Glutamatergic neuron (in vitro differentiated cells): ENCODE measurements around the gene VGLL1. TPM values are rescaled to one million over a fixed set of nuclear protein-coding genes. Genes with fewer than 3 reads are reported as not detected.
A peak's percentile ranks its signal among the peaks of the same experiment; 100 is the strongest.

ENCODE experiments used
- DNase-seq: peaks from one replicate; pipeline ENCODE4 v3.0.0; 2022
- H3K27ac Mint-ChIP-seq: one replicate; pipeline ENCODE4 v1.8.0; 2020; ENCODE audit warnings: mild to moderate bottlenecking, mixed read lengths, inconsistent platforms; ENCODE audit not compliant: unreplicated experiment
- H3K27me3 Mint-ChIP-seq: one replicate; pipeline ENCODE4 v1.8.0; 2020; ENCODE audit warnings: mild to moderate bottlenecking, moderate library complexity, mixed read lengths, inconsistent platforms; ENCODE audit not compliant: unreplicated experiment
- H3K36me3 Mint-ChIP-seq: one replicate; pipeline ENCODE4 v1.8.0; 2020; ENCODE audit warnings: mild to moderate bottlenecking, mixed read lengths, inconsistent platforms; ENCODE audit not compliant: unreplicated experiment
- H3K4me1 Mint-ChIP-seq: one replicate; pipeline ENCODE4 v1.8.0; 2020; ENCODE audit warnings: mild to moderate bottlenecking, low read depth, mixed read lengths, inconsistent platforms; ENCODE audit not compliant: unreplicated experiment
- H3K4me3 Mint-ChIP-seq: one replicate; pipeline ENCODE4 v1.8.0; 2020; ENCODE audit warnings: mild to moderate bottlenecking, mixed read lengths, inconsistent platforms; ENCODE audit not compliant: unreplicated experiment
- H3K9me3 Mint-ChIP-seq: one replicate; pipeline ENCODE4 v1.8.0; 2020; ENCODE audit warnings: mild to moderate bottlenecking, moderate library complexity, mixed read lengths, inconsistent platforms; ENCODE audit not compliant: unreplicated experiment
- total RNA-seq: library from RNA; stranded (reverse); fragmentation: NEBNext Ultra II Directional; extraction: Animal tissue kit (Norgen Biotek cat#: 25700); gene quantifications from one replicate; pipeline ENCODE4 v1.2.1, GENCODE V29; 2021; ENCODE audit not compliant: unreplicated experiment
- TF ChIP-seq, protein P1 (sequence below): fragments of 200-600 bp; sonication (generic); IDR thresholded peaks from one replicate; pipeline ENCODE4 v1.5.0; 2021; ENCODE audit not compliant: partially characterized antibody, unreplicated experiment

The VGLL1 gene
- total RNA-seq, 1 donor from 2014 or later = not detected

DNA sequence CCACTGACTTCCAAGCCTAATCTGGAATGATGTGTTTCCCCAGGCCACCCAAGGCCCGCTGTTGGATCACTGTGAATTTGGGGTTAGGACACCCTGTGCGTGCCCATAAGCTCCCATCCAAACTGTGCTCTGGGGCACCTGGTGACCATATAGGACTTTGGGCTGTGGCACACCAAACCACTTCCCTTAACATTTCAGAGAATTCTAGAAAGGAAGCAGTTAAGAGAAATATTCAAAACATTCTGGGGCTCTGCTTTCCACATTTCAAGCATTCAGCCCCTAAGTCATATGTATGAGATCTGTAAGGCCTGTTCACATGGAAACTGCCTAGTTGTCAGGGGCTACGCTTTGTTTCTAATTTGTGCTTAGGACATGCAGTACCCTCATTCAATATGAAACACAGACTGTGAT, 14.4 kb downstream of the VGLL1 start:
- Mint-ChIP-seq H3K4me1 (peaks cover 7% of the 10 kb centered on the region), H3K36me3 (no peaks in the 10 kb centered on the region), H3K27me3 (no peaks in the 10 kb centered on the region), H3K9me3 (no peaks in the 10 kb centered on the region), H3K27ac (no peak overlapping the region), H3K4me3 (no peak overlapping the region)
- DNase-seq = no peak
- TF ChIP-seq, protein P1, sequence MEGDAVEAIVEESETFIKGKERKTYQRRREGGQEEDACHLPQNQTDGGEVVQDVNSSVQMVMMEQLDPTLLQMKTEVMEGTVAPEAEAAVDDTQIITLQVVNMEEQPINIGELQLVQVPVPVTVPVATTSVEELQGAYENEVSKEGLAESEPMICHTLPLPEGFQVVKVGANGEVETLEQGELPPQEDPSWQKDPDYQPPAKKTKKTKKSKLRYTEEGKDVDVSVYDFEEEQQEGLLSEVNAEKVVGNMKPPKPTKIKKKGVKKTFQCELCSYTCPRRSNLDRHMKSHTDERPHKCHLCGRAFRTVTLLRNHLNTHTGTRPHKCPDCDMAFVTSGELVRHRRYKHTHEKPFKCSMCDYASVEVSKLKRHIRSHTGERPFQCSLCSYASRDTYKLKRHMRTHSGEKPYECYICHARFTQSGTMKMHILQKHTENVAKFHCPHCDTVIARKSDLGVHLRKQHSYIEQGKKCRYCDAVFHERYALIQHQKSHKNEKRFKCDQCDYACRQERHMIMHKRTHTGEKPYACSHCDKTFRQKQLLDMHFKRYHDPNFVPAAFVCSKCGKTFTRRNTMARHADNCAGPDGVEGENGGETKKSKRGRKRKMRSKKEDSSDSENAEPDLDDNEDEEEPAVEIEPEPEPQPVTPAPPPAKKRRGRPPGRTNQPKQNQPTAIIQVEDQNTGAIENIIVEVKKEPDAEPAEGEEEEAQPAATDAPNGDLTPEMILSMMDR = no peak

GRCh38 chrX:136549226-136549625, 17.2 kb downstream of the VGLL1 start:
- TF ChIP-seq, protein P1 = no peak
- Mint-ChIP-seq H3K4me3 (no peak overlapping the region), H3K27me3 (no peaks in the 10 kb centered on the region), H3K36me3 (no peaks in the 10 kb centered on the region), H3K4me1 (peaks cover 7% of the 10 kb centered on the region), H3K9me3 (no peaks in the 10 kb centered on the region), H3K27ac (peak overlapping the region; percentile 86)
- peak; percentile 17 for DNase-seq

DNA sequence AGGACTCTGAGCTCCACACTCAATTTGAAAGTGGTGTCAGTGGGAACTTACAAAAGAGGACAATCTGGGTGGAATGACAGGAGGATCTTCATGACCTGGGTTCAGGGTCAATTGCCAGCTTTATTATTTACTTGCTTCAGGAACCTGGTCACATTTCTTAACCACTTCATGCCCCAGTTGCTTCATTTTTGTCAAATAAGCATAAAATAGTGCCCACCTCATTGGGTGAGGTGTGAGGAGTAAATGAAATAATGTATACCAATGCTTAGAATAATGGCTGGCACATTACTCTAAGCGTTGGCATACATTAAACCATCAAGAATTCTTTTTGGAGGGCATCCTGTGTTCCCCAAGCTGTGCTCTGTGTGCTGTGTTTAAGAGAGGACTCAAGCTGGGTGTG, 19.4 kb downstream of the VGLL1 start:
- TF ChIP-seq, protein P1 = no peak
- Mint-ChIP-seq H3K27me3 (no peaks in the 10 kb centered on the region), H3K27ac (no peak overlapping the region)

DNA sequence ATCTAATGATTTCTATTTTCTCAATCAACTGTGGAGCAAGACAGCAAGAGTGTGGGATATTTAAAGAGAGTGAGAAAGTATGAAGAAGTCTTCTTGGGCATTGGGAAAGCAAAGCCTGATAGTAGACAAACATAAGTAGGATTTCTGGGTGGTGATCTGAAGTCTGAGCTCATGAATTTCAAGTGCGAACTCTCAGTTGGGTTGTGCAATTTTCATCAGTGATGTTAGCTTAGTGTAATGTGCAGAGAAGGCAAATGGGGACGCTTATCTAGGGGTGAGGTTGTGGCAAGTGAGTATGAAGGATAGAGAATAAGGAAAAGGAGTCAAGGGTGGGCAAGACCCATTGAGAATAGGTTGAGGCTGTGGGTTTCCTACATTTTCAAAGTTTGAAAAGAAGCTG, 23.7 kb downstream of the VGLL1 start:
- Mint-ChIP-seq H3K27me3 (no peaks in the 10 kb centered on the region), H3K9me3 (no peaks in the 10 kb centered on the region), H3K4me1 (no peaks in the 10 kb centered on the region), H3K36me3 (no peaks in the 10 kb centered on the region), H3K27ac (no peak overlapping the region), H3K4me3 (no peak overlapping the region)
- no peak for DNase-seq
- TF ChIP-seq, protein P1 = no peak

More for the DNA sequence above, 19.4 kb downstream of the VGLL1 start:
- no peaks in the 10 kb centered on the region for H3K9me3 Mint-ChIP-seq
- no peaks in the 10 kb centered on the region for H3K36me3 Mint-ChIP-seq
- H3K4me1 Mint-ChIP-seq = peaks cover 7% of the 10 kb centered on the region
- no peak for DNase-seq
- no peak overlapping the region for H3K4me3 Mint-ChIP-seq

DNA sequence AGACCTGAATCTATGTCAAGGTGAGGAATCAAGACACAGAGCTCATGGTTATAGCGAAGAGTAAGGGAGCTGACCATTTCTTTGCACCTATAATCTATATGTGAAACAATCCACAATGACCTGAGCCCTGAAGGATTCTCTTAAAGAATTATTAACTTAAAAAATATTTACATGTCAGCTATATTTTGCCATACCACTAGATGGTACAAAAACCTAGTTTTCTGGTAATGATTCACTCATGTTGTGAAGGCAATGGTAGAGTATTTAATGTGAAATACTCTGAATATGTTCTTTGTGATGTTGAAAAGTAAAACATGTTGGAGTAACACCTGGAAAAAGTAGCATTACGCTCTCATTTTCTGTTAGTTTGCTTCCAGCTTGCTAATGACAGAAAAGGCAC, 40.0 kb downstream of the VGLL1 start:
- H3K36me3 Mint-ChIP-seq = no peaks in the 10 kb centered on the region
- H3K27me3 Mint-ChIP-seq = no peaks in the 10 kb centered on the region
- H3K9me3 Mint-ChIP-seq = no peaks in the 10 kb centered on the region
- no peak overlapping the region for H3K27ac Mint-ChIP-seq
- no peak overlapping the region for H3K4me3 Mint-ChIP-seq
- H3K4me1 Mint-ChIP-seq = no peaks in the 10 kb centered on the region
- DNase-seq = no peak
- TF ChIP-seq, protein P1 = no peak
